SK-N-SH treated with all-trans-retinoic acid at 6 μM for 48 hours (cell line): ENCODE data around the gene PLGRKT.

Experiments
- TCF4 ChIP-seq: fragments of 250-450 bp; sonication (Bioruptor Pico); IDR thresholded peaks from 2 replicates; pipeline ENCODE4 v1.8.0; 2021; ENCODE audit warnings: mild to moderate bottlenecking, moderate library complexity, borderline replicate concordance
- TOX ChIP-seq: fragments of 250-450 bp; sonication (Bioruptor Pico); IDR thresholded peaks from 2 replicates; pipeline ENCODE4 v1.8.0; 2021; ENCODE audit warnings: mild to moderate bottlenecking, moderate library complexity, borderline replicate concordance
- TSHZ2 ChIP-seq: fragments of 250-450 bp; sonication (Bioruptor Pico); IDR thresholded peaks from 2 replicates; pipeline ENCODE4 v1.5.0; 2020; ENCODE audit warnings: mild to moderate bottlenecking, moderate library complexity
- ZFP30 ChIP-seq: fragments of 450-650 bp; formaldehyde crosslinking; IDR thresholded peaks from 2 replicates; pipeline ENCODE4 v1.5.0; 2022; ENCODE audit warnings: mild to moderate bottlenecking, moderate library complexity
- TF ChIP-seq, protein P1 (sequence below): fragments of 250-450 bp; sonication (Bioruptor Pico); IDR thresholded peaks from 2 replicates; pipeline ENCODE4 v1.8.0; 2020; ENCODE audit warnings: mild to moderate bottlenecking, moderate library complexity, borderline replicate concordance

DNA sequence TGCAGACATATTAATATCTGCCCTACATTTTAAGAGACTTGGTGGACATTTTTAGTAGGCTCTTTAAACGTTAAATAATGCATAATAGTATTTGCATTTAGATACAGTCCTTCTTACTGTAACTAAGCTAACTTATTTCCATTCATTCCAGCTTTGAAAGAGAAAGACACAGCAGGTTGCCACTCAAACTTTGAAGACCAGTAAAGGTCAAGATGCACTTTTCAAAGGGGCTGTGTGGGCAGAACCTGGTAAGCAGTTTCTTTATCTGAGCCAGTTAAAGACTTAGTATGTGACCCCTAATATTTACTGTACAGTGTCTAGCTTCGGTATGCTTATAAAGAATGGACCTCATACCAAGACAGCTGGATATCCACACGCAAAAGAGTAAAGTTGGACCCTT, 20.8 kb downstream of the PLGRKT start:
- TF ChIP-seq, protein P1, sequence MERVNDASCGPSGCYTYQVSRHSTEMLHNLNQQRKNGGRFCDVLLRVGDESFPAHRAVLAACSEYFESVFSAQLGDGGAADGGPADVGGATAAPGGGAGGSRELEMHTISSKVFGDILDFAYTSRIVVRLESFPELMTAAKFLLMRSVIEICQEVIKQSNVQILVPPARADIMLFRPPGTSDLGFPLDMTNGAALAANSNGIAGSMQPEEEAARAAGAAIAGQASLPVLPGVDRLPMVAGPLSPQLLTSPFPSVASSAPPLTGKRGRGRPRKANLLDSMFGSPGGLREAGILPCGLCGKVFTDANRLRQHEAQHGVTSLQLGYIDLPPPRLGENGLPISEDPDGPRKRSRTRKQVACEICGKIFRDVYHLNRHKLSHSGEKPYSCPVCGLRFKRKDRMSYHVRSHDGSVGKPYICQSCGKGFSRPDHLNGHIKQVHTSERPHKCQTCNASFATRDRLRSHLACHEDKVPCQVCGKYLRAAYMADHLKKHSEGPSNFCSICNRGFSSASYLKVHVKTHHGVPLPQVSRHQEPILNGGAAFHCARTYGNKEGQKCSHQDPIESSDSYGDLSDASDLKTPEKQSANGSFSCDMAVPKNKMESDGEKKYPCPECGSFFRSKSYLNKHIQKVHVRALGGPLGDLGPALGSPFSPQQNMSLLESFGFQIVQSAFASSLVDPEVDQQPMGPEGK: no peak
- TF ChIP-seq TOX (CRISPR knock-in tag) (no peak), TSHZ2 (no peak), ZFP30 (no peak), TCF4 (no peak)
